ENCODE measurements around the gene ABCB9. TPM values are rescaled to one million over a fixed set of nuclear protein-coding genes. Genes with fewer than 3 reads are reported as not detected.
A peak's percentile ranks its signal among the peaks of the same experiment; 100 is the strongest.

The ABCB9 gene
- total RNA-seq, 1 experiment from 2014 or later: 4.6 TPM

DNA sequence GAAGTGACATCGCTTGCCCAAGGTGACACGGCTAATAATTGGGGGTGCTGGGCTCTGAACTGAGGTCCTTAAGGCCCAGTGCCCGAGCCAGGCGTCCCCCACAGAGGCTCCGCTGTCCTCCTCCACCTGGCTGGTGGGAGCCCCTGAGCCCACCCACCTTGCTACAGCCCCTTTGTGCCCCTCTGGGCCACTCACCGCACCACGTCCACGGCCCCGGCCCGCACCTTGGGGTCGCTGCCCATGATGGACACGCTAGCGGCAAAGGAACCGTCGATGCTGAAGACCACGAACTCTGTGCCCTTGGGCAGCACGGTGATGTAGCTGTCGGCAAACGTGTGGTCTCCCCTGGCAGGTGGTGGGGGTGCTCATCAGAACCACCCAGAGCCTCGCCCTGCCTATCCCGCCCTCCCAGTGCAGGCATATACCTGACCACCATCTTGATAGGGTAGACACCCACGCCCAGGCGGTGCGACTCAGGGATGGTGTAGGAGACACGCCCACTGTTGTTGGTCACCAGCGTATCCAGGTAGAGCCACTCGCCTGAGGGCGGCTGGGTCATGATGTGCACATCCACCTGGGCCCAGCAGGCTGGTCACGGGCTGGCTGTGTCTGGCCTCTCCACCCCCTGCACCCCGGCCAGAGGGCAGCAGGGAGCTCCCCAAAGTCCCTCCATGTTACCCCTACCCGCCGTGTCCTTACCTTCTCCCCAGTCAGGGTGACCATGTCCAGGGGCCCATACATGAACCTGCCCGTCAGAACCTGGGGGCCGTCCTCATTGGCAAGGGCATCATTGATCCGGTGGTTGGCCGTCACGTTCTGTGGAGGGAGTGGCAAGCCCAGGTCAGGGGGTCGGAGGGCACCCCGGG, 21.1 kb upstream of the ABCB9 start:
- no peak overlapping the region; the same call in 1 of the 2 replicates for H3K14ac ChIP-seq (ENCODE audit: insufficient read depth, low read length)
- H3K18ac ChIP-seq (ENCODE audit: insufficient read length, low read depth, low read length): no peak overlapping the region
- Mint-ChIP-seq H3K4me1 (peaks cover 3 to 18% of the 10 kb centered on the region in 2 experiments; a peak in 3 of 4 replicates), H3K27ac (peak overlapping the region in 1 of 3 experiments; percentile 27; a peak in 1 of 7 replicates), H3K27me3 (ENCODE audit: low read depth) (no peaks in the 10 kb centered on the region; the same call in 1 of the 2 replicates), H3K4me3 (no peak overlapping the region), H3K9me3 (no peaks in the 10 kb centered on the region), H3K36me3 (ENCODE audit: insufficient read depth in 1 of 3, low read depth in 3 of 3) (peaks cover 0 to 8% (median 8%) of the 10 kb centered on the region in 3 experiments; a peak in 3 of 7 replicates)
- H4K20me1 ChIP-seq (ENCODE audit: control insufficient read depth, insufficient read depth, insufficient read length): no peaks in the 10 kb centered on the region
- no peak overlapping the region for H3K4me2 ChIP-seq (ENCODE audit: insufficient read depth, insufficient read length, low read length)
- no peak overlapping the region for H2BK12ac ChIP-seq (ENCODE audit: insufficient read length, low read depth, low read length)
- H2BK20ac ChIP-seq (ENCODE audit: low read depth, low read length, poor library complexity, severe bottlenecking): no peak overlapping the region
- no peaks in the 10 kb centered on the region for H3K79me1 ChIP-seq (ENCODE audit: insufficient read depth, low read depth, low read length, poor library complexity, severe bottlenecking)
- no peak overlapping the region for H4K8ac ChIP-seq (replicated peaks; ENCODE audit: insufficient read length, low read depth, low read length)
- H2BK120ac ChIP-seq (ENCODE audit: low read depth, low read length, poor library complexity, severe bottlenecking): no peak overlapping the region
- H3K4ac ChIP-seq (ENCODE audit: low read depth, low read length): no peak overlapping the region
- no peak overlapping the region for H3K23ac ChIP-seq (ENCODE audit: insufficient read length, low read depth, low read length)
- H3K9me3 ChIP-seq (ENCODE audit: control insufficient read depth, low read depth, low read length): no peaks in the 10 kb centered on the region
- no peak overlapping the region for H4K5ac ChIP-seq (ENCODE audit: insufficient read length, low read depth, low read length)
- H2AFZ ChIP-seq (ENCODE audit: low read length): no peak overlapping the region
- WGBS (ENCODE audit: extremely low coverage, insufficient read length, low lambda C conversion rate): no CpG with 5 or more reads among the region's 39 CpGs
- H3K27ac ChIP-seq (ENCODE audit: insufficient read length, low read depth, low read length): no peak overlapping the region
- TF ChIP-seq, protein P1, sequence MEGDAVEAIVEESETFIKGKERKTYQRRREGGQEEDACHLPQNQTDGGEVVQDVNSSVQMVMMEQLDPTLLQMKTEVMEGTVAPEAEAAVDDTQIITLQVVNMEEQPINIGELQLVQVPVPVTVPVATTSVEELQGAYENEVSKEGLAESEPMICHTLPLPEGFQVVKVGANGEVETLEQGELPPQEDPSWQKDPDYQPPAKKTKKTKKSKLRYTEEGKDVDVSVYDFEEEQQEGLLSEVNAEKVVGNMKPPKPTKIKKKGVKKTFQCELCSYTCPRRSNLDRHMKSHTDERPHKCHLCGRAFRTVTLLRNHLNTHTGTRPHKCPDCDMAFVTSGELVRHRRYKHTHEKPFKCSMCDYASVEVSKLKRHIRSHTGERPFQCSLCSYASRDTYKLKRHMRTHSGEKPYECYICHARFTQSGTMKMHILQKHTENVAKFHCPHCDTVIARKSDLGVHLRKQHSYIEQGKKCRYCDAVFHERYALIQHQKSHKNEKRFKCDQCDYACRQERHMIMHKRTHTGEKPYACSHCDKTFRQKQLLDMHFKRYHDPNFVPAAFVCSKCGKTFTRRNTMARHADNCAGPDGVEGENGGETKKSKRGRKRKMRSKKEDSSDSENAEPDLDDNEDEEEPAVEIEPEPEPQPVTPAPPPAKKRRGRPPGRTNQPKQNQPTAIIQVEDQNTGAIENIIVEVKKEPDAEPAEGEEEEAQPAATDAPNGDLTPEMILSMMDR (conservative IDR thresholded peaks at IDR 0.05): no peak
- no peaks in the 10 kb centered on the region for H3K27me3 ChIP-seq (ENCODE audit: insufficient read depth, low read length)
- no peak overlapping the region for H2BK5ac ChIP-seq (ENCODE audit: insufficient read length, low read length)
- no peak overlapping the region for H3T11ph ChIP-seq (ENCODE audit: low read length)
- no peaks in the 10 kb centered on the region for H3K79me2 ChIP-seq (ENCODE audit: insufficient read depth, low read length)
- no peak for DNase-seq
- no peak overlapping the region for H2BK15ac ChIP-seq (ENCODE audit: low read depth, low read length)
- H3K56ac ChIP-seq (ENCODE audit: insufficient read length, low read depth, low read length): no peak overlapping the region
- H3K23me2 ChIP-seq (ENCODE audit: insufficient read length, low read depth, low read length, poor library complexity, severe bottlenecking): no peaks in the 10 kb centered on the region
- no peaks in the 10 kb centered on the region for H3K4me1 ChIP-seq (ENCODE audit: insufficient read depth, low read length)
- no peak overlapping the region for H2AK5ac ChIP-seq (ENCODE audit: insufficient read length, low read length)
- H4K91ac ChIP-seq (ENCODE audit: insufficient read length, low read depth, low read length): no peak overlapping the region
- H3K9ac ChIP-seq (ENCODE audit: extremely low read depth, insufficient read length, low read length): no peak overlapping the region
